Esophagus muscularis mucosa (tissue), 4 donors: ENCODE results near the gene ALG12. TPM values are rescaled to one million over a fixed set of nuclear protein-coding genes. Genes with fewer than 3 reads are reported as not detected.

Source experiments
- DNase-seq: peaks from one replicate; pipeline ENCODE4 v3.0.0-alpha.2; 2017; ENCODE audit errors: extremely low spot score
- H3K27ac ChIP-seq, 4 donors: fragments of 200-600 bp; sonication (generic); replicated peaks in 1 of 4; 1 replicate in 3 of 4; 2 replicates in 1 of 4; pipeline ENCODE4 v1.5.1; 2016 to 2019; ENCODE audit warnings: mild to moderate bottlenecking in 1 of 4
- H3K27me3 ChIP-seq, 4 donors: fragments of 200-600 bp; sonication (generic); one replicate each; pipeline versions ENCODE4 v1.5.1 to v1.6.0; 2016 to 2019
- H3K36me3 ChIP-seq, 4 donors: fragments of 200-600 bp; sonication (generic); one replicate each; pipeline ENCODE4 v1.5.1; 2016 to 2019
- H3K4me1 ChIP-seq, 4 donors: fragments of 200-600 bp; sonication (generic); one replicate each; pipeline ENCODE4 v1.5.1; 2016 to 2019
- H3K4me3 ChIP-seq, 4 donors: fragments of 200-600 bp; sonication (generic); 1 replicate in 2 of 4; 2 replicates in 2 of 4; pipeline ENCODE4 v1.5.1; 2016 to 2019; ENCODE audit warnings: mild to moderate bottlenecking in 4 of 4, moderate library complexity in 1 of 4
- H3K9me3 ChIP-seq, 4 donors: fragments of 200-600 bp; sonication (generic); 1 replicate in 3 of 4; 2 replicates in 1 of 4; pipeline ENCODE4 v1.5.1; 2016 to 2019
- EP300 ChIP-seq: sonication (generic); formaldehyde crosslinking; IDR thresholded peaks from one replicate; pipeline ENCODE4 v1.6.1; 2017; ENCODE audit warnings: antibody characterized with exemption
- POLR2A ChIP-seq: fragments of 450-650 bp; IDR thresholded peaks from one replicate; pipeline ENCODE4 v1.6.1; 2017; ENCODE audit warnings: antibody characterized with exemption, moderate library complexity, mild to moderate bottlenecking, low read depth
- POLR2AphosphoS5 ChIP-seq, 2 donors: sonication (generic); formaldehyde crosslinking; IDR thresholded peaks; one replicate each; pipeline ENCODE4 v1.6.1; 2017; ENCODE audit warnings: antibody characterized with exemption in 2 of 2
- WGBS: methylation state at CpG from one replicate; pipeline ENCODE4 v1.1.5; 2018; 5-methylcytosine and 5-hydroxymethylcytosine counted together
- intact Hi-C: fragments of 100-400 bp; cut with DNase I; formaldehyde crosslinking; loops from one replicate; pipeline ENCODE4 v1.15.1; 2023
- total RNA-seq, 4 donors: library from RNA; depleted of rRNA; stranded (reverse); fragments of >200 nt; gene quantifications; one replicate each; pipeline versions ENCODE4 v1.1.0 to v1.2.1, GENCODE V29; 2016
- TF ChIP-seq, protein P1 (sequence below), 3 experiments: fragments of 200-600 bp in 2 of 3; fragments of 450-650 bp in 1 of 3; sonication (generic) in 2 of 3; IDR thresholded peaks; one replicate each; pipeline ENCODE4 v1.5.1; 2017 to 2019; ENCODE audit warnings: antibody characterized with exemption in 3 of 3, mild to moderate bottlenecking in 2 of 3, moderate library complexity in 1 of 3

The ALG12 gene
- total RNA-seq, 4 donors from 2014 or later: 17.7 to 28.0 (median 23.8) TPM

DNA sequence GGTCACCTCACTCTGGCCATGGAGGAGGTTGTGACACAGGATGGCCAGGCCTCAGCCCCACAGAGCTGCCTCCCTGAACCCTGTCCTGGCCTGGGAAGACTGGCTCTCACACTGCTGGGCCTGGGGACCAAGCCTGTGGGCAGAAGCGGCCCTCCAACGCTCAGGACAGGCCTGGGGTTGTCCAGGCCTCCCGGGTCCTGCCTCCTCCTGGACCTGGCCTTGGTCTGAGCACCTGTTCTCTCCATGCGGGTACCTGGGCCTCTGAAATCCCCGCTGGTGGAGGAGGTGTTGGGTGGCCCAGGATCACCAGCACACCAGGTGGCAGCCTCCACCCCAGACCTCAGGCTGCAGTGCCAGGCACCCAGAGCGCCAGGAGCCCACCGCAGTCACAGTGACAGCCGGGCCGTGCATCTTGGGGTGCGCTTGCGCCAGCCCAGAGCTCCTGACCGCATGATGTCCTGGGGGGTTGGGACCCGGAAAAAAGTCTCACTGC lies 26.2 kb upstream of the ALG12 start:
- intact Hi-C loops: no loop called here
- Histone ChIP-seq H3K27me3 (no peaks in the 10 kb centered on the region), H3K27ac (no peak overlapping the region), H3K4me3 (no peak overlapping the region), H3K4me1 (peaks cover 0 to 7% (median 0%) of the 10 kb centered on the region in 4 donors), H3K36me3 (no peaks in the 10 kb centered on the region), H3K9me3 (no peaks in the 10 kb centered on the region)
- TF ChIP-seq, protein P1, sequence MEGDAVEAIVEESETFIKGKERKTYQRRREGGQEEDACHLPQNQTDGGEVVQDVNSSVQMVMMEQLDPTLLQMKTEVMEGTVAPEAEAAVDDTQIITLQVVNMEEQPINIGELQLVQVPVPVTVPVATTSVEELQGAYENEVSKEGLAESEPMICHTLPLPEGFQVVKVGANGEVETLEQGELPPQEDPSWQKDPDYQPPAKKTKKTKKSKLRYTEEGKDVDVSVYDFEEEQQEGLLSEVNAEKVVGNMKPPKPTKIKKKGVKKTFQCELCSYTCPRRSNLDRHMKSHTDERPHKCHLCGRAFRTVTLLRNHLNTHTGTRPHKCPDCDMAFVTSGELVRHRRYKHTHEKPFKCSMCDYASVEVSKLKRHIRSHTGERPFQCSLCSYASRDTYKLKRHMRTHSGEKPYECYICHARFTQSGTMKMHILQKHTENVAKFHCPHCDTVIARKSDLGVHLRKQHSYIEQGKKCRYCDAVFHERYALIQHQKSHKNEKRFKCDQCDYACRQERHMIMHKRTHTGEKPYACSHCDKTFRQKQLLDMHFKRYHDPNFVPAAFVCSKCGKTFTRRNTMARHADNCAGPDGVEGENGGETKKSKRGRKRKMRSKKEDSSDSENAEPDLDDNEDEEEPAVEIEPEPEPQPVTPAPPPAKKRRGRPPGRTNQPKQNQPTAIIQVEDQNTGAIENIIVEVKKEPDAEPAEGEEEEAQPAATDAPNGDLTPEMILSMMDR (IDR thresholded peaks at IDR 0.05): no peak
- TF ChIP-seq EP300 (no peak), POLR2A (no peak), POLR2AphosphoS5 (IDR thresholded peaks at IDR 0.05) (no peak)
- no peak for DNase-seq
- WGBS: 99% methylated on average over 13 of the region's 13 CpGs

DNA sequence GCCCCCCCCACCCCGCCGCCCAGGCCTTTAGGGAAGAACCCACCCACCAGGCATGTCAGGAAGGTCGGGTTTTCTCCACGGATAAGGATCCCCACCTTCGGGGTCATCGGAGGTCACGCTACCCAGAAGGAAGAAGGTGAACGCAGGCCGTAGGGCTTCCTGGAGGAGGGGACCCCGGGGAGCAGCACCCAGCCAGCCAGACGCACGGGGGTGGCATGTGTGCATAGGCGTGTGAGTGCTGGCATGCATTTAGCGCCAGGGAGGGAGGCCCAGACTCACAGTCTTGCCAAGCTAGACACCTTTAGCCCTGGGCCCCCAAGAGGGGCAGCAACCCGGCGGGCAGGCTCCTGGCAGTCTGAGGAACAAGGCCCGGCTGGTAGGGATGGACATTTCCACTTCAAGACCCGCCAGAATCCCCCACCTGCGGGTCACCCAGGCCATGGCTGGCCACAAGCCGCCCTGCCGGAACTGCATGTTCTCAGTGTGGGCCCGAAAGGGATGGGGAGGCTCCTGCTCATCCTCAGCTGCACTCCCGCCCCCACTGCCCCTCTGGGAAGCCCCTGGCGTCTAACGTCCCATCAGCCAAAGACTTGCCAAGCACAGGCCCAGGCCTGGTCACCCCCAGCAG lies 25.6 kb upstream of the ALG12 start:
- intact Hi-C loops: no loop called here
- peaks cover 0 to 5% (median under 1%) of the 10 kb centered on the region in 4 donors for H3K4me1 ChIP-seq
- WGBS: 98% methylated on average over 7 of the region's 25 CpGs
- H3K27me3 ChIP-seq: no peaks in the 10 kb centered on the region
- no peak overlapping the region for H3K27ac ChIP-seq
- H3K36me3 ChIP-seq: no peaks in the 10 kb centered on the region
- H3K4me3 ChIP-seq: no peak overlapping the region
- no peaks in the 10 kb centered on the region for H3K9me3 ChIP-seq
- TF ChIP-seq, protein P1 (IDR thresholded peaks at IDR 0.05): no peak
- TF ChIP-seq EP300 (no peak), POLR2A (no peak), POLR2AphosphoS5 (IDR thresholded peaks at IDR 0.05) (no peak)
- DNase-seq: no peak

DNA sequence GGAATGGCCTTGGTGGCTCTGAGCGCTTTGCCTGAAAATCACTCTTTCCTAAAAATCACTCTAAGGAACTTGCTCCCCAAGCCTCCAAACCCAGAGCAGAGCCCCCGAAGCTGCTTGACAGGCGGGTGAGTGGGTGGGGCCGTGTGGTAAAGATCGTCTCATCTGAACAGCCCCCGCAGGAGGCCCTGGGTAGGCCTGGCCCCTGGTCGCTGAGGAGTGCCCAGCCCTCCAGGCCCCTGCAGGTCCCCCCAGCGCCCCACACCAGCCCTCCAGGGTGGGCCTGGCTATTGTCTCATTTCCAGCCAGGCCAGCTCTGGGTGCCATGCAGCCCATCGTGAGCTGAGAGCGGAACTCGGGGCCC lies 25.1 kb upstream of the ALG12 start:
- Histone ChIP-seq H3K9me3 (no peaks in the 10 kb centered on the region), H3K4me1 (peaks cover 0 to 7% (median 3%) of the 10 kb centered on the region in 4 donors), H3K27me3 (no peaks in the 10 kb centered on the region), H3K27ac (no peak overlapping the region), H3K4me3 (no peak overlapping the region), H3K36me3 (no peaks in the 10 kb centered on the region)
- intact Hi-C loops: no loop called here
- 65% methylated on average over 2 of the region's 11 CpGs for WGBS
- TF ChIP-seq POLR2A (no peak), EP300 (no peak)
- TF ChIP-seq, protein P1 (IDR thresholded peaks at IDR 0.05): no peak
- no peak for DNase-seq

DNA sequence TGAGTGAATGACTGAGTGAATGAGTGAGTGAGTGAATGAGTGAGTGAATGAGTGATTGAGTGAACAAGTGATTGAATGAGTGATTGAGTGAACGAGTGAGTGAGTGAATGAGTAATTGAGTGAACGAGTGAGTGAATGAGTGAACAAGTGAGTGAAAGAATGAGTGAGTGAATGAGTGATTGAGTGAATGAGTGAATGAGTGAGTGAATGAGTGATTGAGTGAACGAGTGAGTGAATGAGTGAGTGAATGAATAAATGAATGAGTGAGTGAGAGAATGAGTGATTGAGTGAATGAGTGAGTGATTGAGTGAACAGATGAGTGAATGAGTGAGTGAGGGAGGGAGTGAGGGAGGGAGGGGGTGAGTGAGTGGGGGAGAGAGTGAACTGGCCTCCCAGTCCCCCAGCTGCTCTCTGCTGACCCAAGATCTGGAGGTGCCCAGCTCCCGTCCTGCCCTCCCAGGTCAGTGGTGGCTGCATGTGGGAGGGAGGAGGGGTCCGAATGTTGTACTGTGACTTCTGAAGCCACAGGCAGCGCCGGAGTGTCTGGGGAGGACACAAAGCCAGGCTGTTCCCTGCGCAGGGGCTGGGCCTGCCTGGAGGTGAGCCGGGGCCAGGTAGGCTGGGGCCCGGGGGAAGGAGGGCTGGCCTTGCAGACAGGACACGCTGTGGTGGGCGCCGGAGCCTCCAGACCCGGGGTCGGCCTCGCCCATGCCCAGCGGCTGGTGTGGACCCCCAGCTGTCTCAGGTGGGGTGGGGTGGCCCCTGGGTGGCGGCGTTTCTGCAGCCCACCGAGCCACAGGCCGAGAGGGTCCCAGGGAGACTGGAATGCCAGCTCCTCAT lies 24.5 kb upstream of the ALG12 start:
- 89% methylated on average over 18 of the region's 21 CpGs for WGBS
- H3K4me3 ChIP-seq: no peak overlapping the region

More for the DNA sequence above, 24.5 kb upstream of the ALG12 start:
- Histone ChIP-seq H3K9me3 (no peaks in the 10 kb centered on the region), H3K36me3 (no peaks in the 10 kb centered on the region), H3K27me3 (no peaks in the 10 kb centered on the region), H3K27ac (no peak overlapping the region), H3K4me1 (peaks cover 1 to 11% (median 6%) of the 10 kb centered on the region in 4 donors)
- no peak for TF ChIP-seq POLR2AphosphoS5 (IDR thresholded peaks at IDR 0.05)
- TF ChIP-seq, protein P1 (IDR thresholded peaks at IDR 0.05): no peak
- TF ChIP-seq POLR2A: no peak
- no peak for TF ChIP-seq EP300
- DNase-seq: no peak
- intact Hi-C loops: no loop called here
